Smooth muscle cell (in vitro differentiated cells): ENCODE data around the gene SMAD6. TPM values are rescaled to one million over a fixed set of nuclear protein-coding genes. Genes with fewer than 3 reads are reported as not detected.

Source experiments
- DNase-seq: peaks from one replicate; lab custom pipeline; 2025; ENCODE audit not compliant: unreplicated experiment; lab: John Stamatoyannopoulos, UW
- H2AFZ ChIP-seq: fragments of 200-600 bp; sonication (generic); 2 replicates; pipeline ENCODE4 v1.6.0; 2016; ENCODE audit warnings: antibody characterized with exemption, low read depth, mild to moderate bottlenecking
- H3F3A ChIP-seq: fragments of 200-600 bp; sonication (generic); 2 replicates; pipeline ENCODE4 v1.6.0; 2017; ENCODE audit warnings: antibody characterized with exemption, low read depth
- H3K27ac ChIP-seq: fragments of 200-600 bp; sonication (generic); 2 replicates; pipeline ENCODE4 v1.5.1; 2016; ENCODE audit warnings: low read depth, mild to moderate bottlenecking
- H3K27me3 ChIP-seq: fragments of 200-600 bp; sonication (generic); 2 replicates; pipeline ENCODE4 v1.6.1; 2016; ENCODE audit warnings: low read depth, mild to moderate bottlenecking
- H3K36me3 ChIP-seq: fragments of 200-600 bp; sonication (generic); 2 replicates; pipeline ENCODE4 v1.5.1; 2016; ENCODE audit warnings: low read depth
- H3K4me1 ChIP-seq: fragments of 200-600 bp; sonication (generic); 2 replicates; pipeline ENCODE4 v1.5.1; 2016; ENCODE audit warnings: low read depth
- H3K4me2 ChIP-seq: fragments of 200-600 bp; sonication (generic); 2 replicates; pipeline ENCODE4 v1.6.0; 2016; ENCODE audit warnings: mild to moderate bottlenecking
- H3K4me3 ChIP-seq: fragments of 200-600 bp; sonication (generic); 2 replicates; pipeline ENCODE4 v1.5.1; 2016; ENCODE audit warnings: mild to moderate bottlenecking
- H3K79me2 ChIP-seq: fragments of 200-600 bp; sonication (generic); 2 replicates; pipeline ENCODE4 v1.6.0; 2016; ENCODE audit warnings: low read depth, mild to moderate bottlenecking
- H3K9ac ChIP-seq: fragments of 200-600 bp; sonication (generic); 2 replicates; pipeline ENCODE4 v1.6.0; 2016; ENCODE audit warnings: low read depth
- H3K9me3 ChIP-seq: fragments of 200-600 bp; sonication (generic); replicated peaks from 2 replicates; pipeline ENCODE4 v1.5.1; 2016; ENCODE audit warnings: low read depth
- H4K20me1 ChIP-seq: fragments of 200-600 bp; sonication (generic); 2 replicates; pipeline ENCODE4 v1.6.0; 2016; ENCODE audit warnings: low read depth
- CTCF ChIP-seq: fragments of 200-600 bp; sonication (generic); IDR thresholded peaks from 2 replicates; pipeline ENCODE4 v1.5.1; 2017; ENCODE audit warnings: borderline replicate concordance, mild to moderate bottlenecking, antibody characterized with exemption; ENCODE audit not compliant: insufficient read depth, poor library complexity, severe bottlenecking
- WGBS: methylation state at CpG from one replicate; pipeline ENCODE4 v1.1.7; 2016; ENCODE audit warnings: low lambda C conversion rate; 5-methylcytosine and 5-hydroxymethylcytosine counted together
- polyA plus RNA-seq: library from polyadenylated mRNA; unstranded; fragments of >200 nt; fragmentation: Nextera tagmentation; extraction: Ambion mirVana; gene quantifications from 2 replicates; pipeline ENCODE4 v1.2.1, GENCODE V29; 2016
- total RNA-seq: library from RNA; depleted of rRNA; stranded (reverse); fragments of >200 nt; gene quantifications from 2 replicates; pipeline ENCODE4 v1.2.3, GENCODE V29; 2014

The SMAD6 gene
- total and polyA plus RNA-seq, 2 experiments from 2014 or later, result 42.6 to 44.0 TPM

GRCh38 chr15:66691727-66692126, 10.3 kb upstream of the SMAD6 start:
- H3K79me2 ChIP-seq, result no peaks in the 10 kb centered on the region
- peak overlapping the region; percentile 62 for H3K27ac ChIP-seq
- H3K4me2 ChIP-seq, result no peak overlapping the region
- H4K20me1 ChIP-seq, result no peaks in the 10 kb centered on the region
- no peak overlapping the region for H3K9ac ChIP-seq
- no peaks in the 10 kb centered on the region for H3K36me3 ChIP-seq
- no peak for DNase-seq
- H3K4me3 ChIP-seq, result no peak overlapping the region
- no peak overlapping the region for H2AFZ ChIP-seq
- H3K27me3 ChIP-seq, result no peaks in the 10 kb centered on the region
- no peaks in the 10 kb centered on the region for H3K9me3 ChIP-seq
- TF ChIP-seq CTCF, result no peak
- H3F3A ChIP-seq, result peaks cover 18% of the 10 kb centered on the region
- peaks cover 6% of the 10 kb centered on the region for H3K4me1 ChIP-seq

GRCh38 chr15:66692391-66692790, 9.6 kb upstream of the SMAD6 start:
- H3K9ac ChIP-seq, result no peak overlapping the region
- no peaks in the 10 kb centered on the region for H3K9me3 ChIP-seq
- 78% methylated on average over 3 of the region's 3 CpGs for WGBS
- no peaks in the 10 kb centered on the region for H4K20me1 ChIP-seq
- DNase-seq, result no peak
- H3K4me1 ChIP-seq, result peaks cover 6% of the 10 kb centered on the region
- peak overlapping the region; percentile 9 for H2AFZ ChIP-seq
- H3K79me2 ChIP-seq, result no peaks in the 10 kb centered on the region
- no peak for TF ChIP-seq CTCF
- no peak overlapping the region for H3K4me3 ChIP-seq
- no peaks in the 10 kb centered on the region for H3K27me3 ChIP-seq
- peaks cover 18% of the 10 kb centered on the region for H3F3A ChIP-seq
- H3K27ac ChIP-seq, result peak overlapping the region; percentile 62
- peak overlapping the region; percentile 65 for H3K4me2 ChIP-seq
- H3K36me3 ChIP-seq, result no peaks in the 10 kb centered on the region

GRCh38 chr15:66692808-66693596, 9.0 kb upstream of the SMAD6 start:
- Histone ChIP-seq H3F3A (peaks cover 18% of the 10 kb centered on the region), H3K27me3 (no peaks in the 10 kb centered on the region), H3K9ac (no peak overlapping the region), H3K27ac (peak overlapping the region; percentile 62), H2AFZ (peak overlapping the region; percentile 75), H4K20me1 (no peaks in the 10 kb centered on the region), H3K4me2 (peak overlapping the region; percentile 65), H3K36me3 (no peaks in the 10 kb centered on the region), H3K4me1 (peaks cover 6% of the 10 kb centered on the region), H3K9me3 (no peaks in the 10 kb centered on the region), H3K4me3 (no peak overlapping the region), H3K79me2 (no peaks in the 10 kb centered on the region)
- WGBS, result 31% methylated on average over 6 of the region's 6 CpGs
- TF ChIP-seq CTCF, result no peak
- DNase-seq, result no peak

- no peak overlapping the region for H3K4me2 ChIP-seq
- DNase-seq, result no peak
- H3K27me3 ChIP-seq, result no peaks in the 10 kb centered on the region
- TF ChIP-seq CTCF, result no peak
- H2AFZ ChIP-seq, result no peak overlapping the region
- H4K20me1 ChIP-seq, result no peaks in the 10 kb centered on the region
- H3K36me3 ChIP-seq, result no peaks in the 10 kb centered on the region
- peaks cover 17% of the 10 kb centered on the region for H3F3A ChIP-seq
- H3K27ac ChIP-seq, result no peak overlapping the region
- H3K4me3 ChIP-seq, result no peak overlapping the region
- H3K9me3 ChIP-seq, result no peaks in the 10 kb centered on the region
- no peak overlapping the region for H3K9ac ChIP-seq
- H3K4me1 ChIP-seq, result peaks cover 14% of the 10 kb centered on the region
- WGBS, result 97% methylated on average over 4 of the region's 4 CpGs
- H3K79me2 ChIP-seq, result no peaks in the 10 kb centered on the region
These were observed 5.3 kb upstream of the SMAD6 start for GRCh38 chr15:66696770-66697169.
